NCI-H2227 treated with DMSO at 0.1 percent for 48 hours (cell line): ENCODE measurements around the gene C2CD4C.
A peak's percentile ranks its signal among the peaks of the same experiment; 100 is the strongest.
"Not testable (repeated sequence)": the region's sequence is repeated elsewhere in the genome, so short reads cannot be mapped to it uniquely, and the experiment has no call there.

Experiments used
- DNase-seq: peaks from one replicate; lab custom pipeline; 2025; lab: John Stamatoyannopoulos, UW

C2CD4C gene

DNA sequence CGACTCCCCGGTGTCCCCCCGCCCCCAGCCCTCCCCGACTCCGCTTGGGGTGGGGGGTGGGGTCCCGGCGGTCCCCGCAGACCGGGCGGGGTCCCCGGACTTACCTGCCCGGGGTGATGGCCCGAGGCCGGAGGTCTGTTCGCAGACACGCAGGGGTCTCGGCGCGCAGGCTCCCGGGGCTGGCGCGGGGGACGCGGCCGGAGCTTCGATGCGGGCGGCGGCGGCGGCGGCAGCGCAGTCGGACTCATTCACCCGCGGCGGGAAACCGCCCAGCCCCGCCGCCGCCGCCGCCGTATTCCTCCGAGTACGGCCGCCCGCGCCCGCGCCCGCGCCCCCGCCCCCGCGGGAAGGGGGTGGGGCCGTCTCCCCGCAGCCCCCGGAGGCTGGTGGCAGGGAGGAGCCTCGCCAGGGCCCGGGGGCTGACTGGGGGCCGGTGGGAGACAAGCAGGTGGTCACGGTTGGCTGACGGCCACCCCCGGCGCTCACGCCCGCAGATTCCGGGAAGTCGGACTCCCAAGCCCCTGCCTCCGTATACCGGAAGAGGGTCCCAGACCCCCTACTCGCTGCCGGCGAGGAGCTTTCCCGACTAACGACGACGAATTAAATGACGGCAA is at the start of gene C2CD4C:
Gene C2CD4C, minus strand, starts transcription at position 246 of the 614 bp plus-strand sequence. CDS start 786 bp downstream, outside the sequence.
- DNase-seq = peak; percentile 25

DNA sequence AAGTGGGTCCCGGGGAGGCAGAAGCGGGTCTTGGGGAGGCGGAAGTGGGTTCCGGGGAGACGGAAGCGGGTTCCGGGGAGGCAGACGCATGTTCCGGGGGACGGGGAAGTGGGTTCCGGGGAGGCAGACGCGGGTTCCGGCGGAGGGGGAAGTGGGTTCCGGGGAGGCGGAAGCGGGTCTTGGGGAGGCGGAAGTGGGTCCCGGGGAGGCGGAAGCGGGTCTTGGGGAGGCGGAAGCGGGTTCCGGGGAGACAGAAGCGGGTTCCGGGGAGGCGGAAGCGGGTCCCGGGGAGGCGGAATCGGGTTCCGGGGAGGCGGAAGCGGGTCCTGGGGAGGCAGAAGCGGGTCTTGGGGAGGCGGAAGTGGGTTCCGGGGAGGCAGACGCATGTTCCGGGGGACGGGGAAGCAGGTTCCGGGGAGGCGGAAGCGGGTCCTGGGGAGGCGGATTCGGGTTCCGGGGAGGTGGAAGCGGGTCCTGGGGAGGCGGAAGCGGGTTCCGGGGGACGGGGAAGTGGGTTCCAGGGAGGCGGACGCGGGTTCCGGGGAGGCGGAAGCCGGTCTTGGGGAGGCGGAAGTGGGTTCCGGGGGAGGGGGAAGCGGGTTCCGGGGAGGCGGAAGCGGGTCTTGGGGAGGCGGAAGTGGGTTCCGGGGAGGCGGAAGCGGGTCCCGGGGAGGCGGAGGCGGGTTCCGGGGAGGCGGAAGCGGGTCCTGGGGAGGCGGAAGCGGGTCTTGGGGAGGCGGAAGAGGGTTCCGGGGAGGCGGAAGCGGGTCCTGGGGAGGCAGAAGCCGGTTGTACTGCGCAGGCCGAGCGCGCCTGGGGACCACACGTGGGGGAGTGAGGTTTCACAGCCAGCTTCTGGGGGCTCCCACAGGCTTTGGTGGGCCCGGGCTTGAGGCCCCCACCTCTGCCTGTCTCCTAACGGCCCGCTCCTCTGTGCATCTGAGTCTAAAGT is 49.4 kb upstream of the C2CD4C start:
- no peak for DNase-seq

DNA sequence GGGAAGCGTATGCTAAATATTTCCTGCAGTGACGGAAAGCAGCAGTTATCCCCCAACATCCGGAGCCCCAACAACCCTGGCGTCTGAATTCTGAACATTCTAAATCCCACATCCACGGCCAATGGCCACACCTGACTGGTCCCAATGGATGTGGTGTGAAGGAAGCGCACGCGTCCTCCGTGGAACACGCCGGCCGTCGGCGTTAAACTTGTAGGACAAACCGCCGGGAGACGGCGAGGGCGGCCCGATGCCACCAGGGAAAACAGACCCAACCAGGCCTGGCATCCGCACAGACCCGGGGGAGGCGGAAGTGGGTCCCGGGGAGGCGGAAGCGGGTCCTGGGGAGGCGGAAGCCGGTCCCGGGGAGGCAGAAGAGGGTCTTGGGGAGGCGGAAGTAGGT is 48.7 kb upstream of the C2CD4C start:
- DNase-seq = no peak

DNA sequence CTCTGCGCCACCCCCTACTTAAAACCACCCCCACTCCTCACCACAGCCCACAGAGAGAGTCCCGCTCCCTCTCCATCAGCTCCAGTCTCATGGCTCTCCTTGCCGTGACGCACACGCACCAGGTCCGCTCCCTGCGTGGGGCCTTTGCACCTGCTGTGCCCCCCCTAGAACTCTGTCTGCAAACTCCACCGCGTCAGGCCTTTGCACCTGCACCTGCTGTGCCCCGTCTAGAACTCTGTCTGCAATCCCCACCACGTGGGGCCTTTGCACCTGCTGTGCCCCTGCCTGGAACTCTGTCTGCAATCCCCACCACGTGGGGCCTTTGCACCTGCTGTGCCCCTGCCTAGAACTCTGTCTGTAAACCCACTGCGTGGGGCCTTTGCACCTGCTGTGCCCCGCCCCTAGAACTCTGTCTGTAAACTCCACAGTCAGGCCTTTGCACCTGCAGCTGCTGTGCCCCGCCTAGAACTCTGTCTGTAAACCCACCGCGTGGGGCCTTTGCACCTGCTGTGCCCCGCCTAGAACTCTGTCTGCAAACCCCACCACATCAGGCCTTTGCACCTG is 47.7 kb upstream of the C2CD4C start:
- DNase-seq = no peak

GRCh38 chr19:455851-456546 is 47.1 kb upstream of the C2CD4C start:
- DNase-seq = no peak

- no peak for DNase-seq
Measured at GRCh38 chr19:455031-455705, 46.2 kb upstream of the C2CD4C start.

GRCh38 chr19:453606-454005 is 44.7 kb upstream of the C2CD4C start:
- no peak for DNase-seq

GRCh38 chr19:452829-453228 is 43.9 kb upstream of the C2CD4C start:
- DNase-seq = no peak

DNA sequence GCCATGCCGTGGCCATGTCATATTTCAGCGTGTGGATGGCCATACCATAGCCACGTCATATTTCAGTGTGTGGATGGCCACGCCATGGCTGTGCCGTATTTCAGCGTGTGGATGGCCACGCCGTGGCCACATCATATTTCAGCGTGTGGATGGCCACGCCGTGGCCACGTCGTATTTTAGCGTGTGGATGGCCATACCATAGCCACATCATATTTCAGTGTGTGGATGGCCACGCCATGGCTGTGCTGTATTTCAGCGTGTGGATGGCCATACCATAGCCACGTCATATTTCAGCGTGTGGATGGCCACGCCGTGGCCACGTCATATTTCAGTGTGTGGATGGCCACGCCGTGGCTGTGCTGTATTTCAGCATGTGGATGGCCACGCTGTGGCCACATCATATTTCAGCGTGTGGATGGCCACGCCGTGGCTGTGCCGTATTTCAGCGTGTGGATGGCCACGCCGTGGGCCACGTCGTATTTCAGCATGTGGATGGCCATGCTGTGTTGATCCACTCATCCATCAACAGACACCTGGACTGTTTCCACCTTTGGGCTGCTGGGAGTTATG is 42.0 kb upstream of the C2CD4C start:
- DNase-seq = not testable (repeated sequence)

- DNase-seq = no peak
Measured at GRCh38 chr19:449916-450315, 41.0 kb upstream of the C2CD4C start.

DNA sequence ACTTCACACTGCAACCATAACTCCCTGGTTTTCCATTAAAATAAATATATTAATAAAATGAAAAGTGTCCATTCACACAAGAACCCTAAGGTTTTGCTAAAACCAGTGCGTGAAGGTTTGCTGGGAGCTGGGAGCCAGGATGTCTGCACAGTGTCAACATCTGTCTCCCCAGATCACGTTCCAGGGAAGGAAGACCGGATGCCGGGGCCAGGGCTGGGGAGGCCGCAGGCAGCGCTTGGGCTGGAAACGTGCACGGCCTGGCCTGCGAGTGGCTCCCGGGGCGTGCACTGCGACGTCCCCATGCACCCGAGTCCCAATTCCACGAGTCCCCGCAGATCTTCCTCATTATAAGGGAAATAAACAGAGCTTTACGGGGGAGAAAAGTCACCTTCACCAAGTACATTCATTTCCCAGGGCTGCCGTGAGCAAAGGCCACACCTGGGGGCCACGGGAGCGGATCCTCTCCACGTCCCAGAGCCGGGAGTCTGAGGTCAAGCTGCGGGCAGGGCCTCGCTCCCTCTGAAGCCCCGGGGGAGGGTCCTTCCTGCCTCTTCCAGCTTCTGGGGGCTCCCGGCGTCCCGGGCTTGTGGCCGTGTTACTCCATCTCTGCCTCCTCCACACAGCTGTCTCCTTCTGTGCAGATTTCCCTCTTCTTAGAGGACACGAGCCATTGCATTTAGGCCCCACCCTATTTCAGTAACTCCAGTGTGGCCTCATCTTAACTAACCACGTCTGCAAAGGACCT is 39.0 kb upstream of the C2CD4C start:
- DNase-seq = no peak

GRCh38 chr19:447064-447426 is 38.1 kb upstream of the C2CD4C start:
- no peak for DNase-seq

DNA sequence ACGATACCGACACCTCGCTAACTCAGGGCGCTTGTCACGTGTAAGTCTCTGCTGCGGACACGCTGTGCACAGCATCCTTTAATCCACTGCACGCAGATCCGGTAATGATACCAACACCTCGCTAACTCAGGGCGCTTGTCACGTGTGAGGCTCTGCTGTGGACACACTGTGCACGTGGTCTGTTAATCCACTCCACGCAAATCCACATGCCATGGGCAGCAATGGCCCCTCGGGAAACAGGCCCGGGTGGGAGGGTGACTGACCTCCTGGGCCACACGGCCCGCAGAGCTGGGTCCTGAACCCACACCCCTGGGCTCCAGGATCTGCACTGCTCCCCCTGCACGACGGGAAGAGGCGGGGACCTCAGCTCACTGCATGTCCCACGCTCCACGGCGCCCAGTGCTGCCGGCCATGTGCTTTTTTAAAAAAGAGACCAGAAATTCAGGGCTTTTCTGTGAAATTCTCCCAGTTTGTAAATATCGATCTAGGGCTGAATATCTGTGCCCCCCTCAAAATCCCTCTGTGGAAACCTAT is 35.8 kb upstream of the C2CD4C start:
- DNase-seq = no peak

GRCh38 chr19:443005-443404 is 34.1 kb upstream of the C2CD4C start:
- no peak for DNase-seq

DNA sequence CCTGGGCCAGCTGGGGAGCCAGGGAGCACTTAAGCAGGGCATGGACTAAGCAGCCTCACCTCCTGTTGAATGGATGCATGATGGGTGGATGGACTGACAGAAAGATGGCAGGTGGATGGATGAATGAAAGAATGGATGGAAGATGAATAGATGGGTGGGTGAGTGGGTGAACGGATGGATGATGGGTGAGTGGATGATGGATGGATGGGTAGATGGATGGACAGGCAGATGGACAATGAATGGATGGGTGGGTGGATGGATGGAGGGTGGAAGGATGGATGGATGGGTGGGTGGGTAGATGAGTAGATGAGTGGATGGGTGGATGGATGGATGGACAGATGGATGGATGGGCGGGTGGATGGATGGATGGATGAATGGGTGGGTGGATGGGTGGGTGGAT is 33.1 kb upstream of the C2CD4C start:
- no peak for DNase-seq

- no peak for DNase-seq
Measured at GRCh38 chr19:441213-441836, 32.4 kb upstream of the C2CD4C start.

DNA sequence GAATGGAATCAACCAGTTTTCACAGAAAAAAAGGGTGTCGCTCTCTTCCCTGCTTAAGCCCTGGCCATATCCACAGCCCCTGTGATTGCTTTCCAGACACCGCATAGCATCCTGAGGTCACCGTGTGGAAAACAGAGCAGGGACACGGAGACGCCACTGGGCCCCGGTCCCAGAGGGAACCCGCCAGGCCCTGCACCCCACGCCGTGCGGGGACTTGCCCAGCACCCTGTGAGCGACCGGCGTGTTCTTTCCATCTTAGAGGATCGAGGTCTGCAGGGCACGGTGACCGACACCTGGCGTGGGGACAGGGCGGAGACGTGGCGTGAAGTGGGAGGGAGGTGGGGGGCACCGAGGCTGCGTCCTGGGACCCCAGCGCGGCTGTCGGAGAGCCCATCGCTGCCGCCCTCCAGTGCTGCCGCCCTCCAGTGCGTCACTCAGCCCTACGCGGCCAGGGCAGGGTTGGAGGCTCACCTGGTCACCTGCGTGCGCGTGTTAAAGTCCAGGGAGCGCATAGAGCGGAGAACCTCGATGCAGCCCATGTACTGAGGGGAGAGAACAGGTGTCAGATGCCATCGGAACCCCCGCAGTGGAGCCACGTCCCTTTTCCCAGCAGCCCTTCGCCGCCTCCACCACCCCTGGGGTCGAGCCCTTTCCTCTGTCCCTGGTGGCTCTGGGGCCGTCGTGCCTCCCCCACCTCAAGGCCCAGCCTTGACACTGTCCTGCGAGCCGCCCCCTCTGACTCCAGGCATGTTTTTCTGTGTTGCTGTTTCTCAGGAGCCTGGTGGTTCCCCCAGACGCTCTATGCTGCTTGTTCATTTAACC is 31.7 kb upstream of the C2CD4C start:
- no peak for DNase-seq

DNA sequence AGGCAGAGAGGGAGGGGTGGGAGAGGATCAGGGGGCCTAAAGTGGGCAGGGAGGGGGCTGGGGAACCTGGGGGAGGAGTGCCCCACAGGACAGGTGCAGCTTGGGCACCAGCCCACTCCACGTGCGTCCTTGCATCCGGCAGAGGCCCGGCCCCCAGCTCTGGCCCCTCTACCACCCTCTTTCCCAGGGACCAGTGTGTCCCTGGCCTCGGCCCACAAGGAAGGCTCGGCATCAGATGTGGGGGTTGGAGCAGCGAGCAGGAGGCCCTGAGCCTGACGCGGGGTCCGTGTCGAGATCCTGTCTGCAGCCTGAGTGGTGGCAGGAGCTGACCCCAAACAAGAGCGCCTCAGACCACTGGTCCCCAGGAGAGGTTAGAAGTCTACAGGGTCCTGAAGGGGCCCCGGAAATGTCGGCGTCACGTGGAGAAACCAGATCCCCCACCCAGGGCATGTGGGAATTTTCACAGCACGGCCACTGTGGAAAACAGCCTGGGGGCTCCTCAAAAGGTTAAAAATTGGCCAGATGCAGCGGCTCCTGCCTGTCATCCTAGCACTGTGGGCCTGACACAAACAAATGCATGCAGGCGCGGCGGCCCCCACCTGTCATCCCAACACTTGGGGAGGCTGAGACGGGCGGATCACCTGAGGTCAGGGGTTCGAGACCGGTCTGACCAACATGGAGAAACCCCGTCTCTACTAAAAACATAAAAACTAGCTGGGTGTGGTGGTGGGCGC is 30.4 kb upstream of the C2CD4C start:
- DNase-seq = no peak
